CD14-positive monocyte (primary cell): ENCODE results near the gene EFCAB7. TPM values are rescaled to one million over a fixed set of nuclear protein-coding genes. Genes with fewer than 3 reads are reported as not detected.
"Not testable (repeated sequence)": the region's sequence is repeated elsewhere in the genome, so short reads cannot be mapped to it uniquely, and the experiment has no call there.

ENCODE experiments used
- DNase-seq, 3 donors: peaks; one replicate each; pipeline ENCODE4 v3.0.0-alpha.2; 2011 to 2022
- H2AFZ ChIP-seq: 2 replicates; pipeline ENCODE4 v1.6.0; 2012; ENCODE audit warnings: mild to moderate bottlenecking, low read depth, low read length, inconsistent platforms; ENCODE audit not compliant: insufficient read depth, poor library complexity, severe bottlenecking
- H3K27ac ChIP-seq, 2 donors: 1 replicate in 1 of 2; 2 replicates in 1 of 2; pipeline ENCODE4 v1.5.1; 2012 to 2013; ENCODE audit warnings: low read length in 2 of 2, control low read depth in 1 of 2, inconsistent platforms in 1 of 2, low read depth in 1 of 2, mild to moderate bottlenecking in 1 of 2
- H3K27me3 ChIP-seq, 2 donors: one replicate each; pipeline versions ENCODE4 v1.6.0 to v1.6.1; 2011 to 2013; ENCODE audit warnings: low read length in 2 of 2; ENCODE audit not compliant: control insufficient read depth in 2 of 2, insufficient read depth in 2 of 2
- H3K36me3 ChIP-seq, 2 donors: replicated peaks in 1 of 2; 1 replicate in 1 of 2; 2 replicates in 1 of 2; pipeline versions ENCODE4 v1.5.1 to v1.6.1; 2012 to 2013; ENCODE audit warnings: low read length in 2 of 2, control low read depth in 1 of 2, inconsistent platforms in 1 of 2, mild to moderate bottlenecking in 1 of 2; ENCODE audit not compliant: insufficient read depth in 2 of 2, control insufficient read depth in 1 of 2
- H3K4me1 ChIP-seq, 2 donors: 1 replicate in 1 of 2; 2 replicates in 1 of 2; pipeline versions ENCODE4 v1.5.1 to v1.6.1; 2012 to 2013; ENCODE audit warnings: low read length in 2 of 2, control low read depth in 1 of 2, inconsistent platforms in 1 of 2, mild to moderate bottlenecking in 1 of 2, moderate library complexity in 1 of 2; ENCODE audit not compliant: insufficient read depth in 2 of 2, control insufficient read depth in 1 of 2
- H3K4me2 ChIP-seq: replicated peaks from 2 replicates; pipeline ENCODE3; 2012; ENCODE audit warnings: low read length, moderate library complexity, mild to moderate bottlenecking; ENCODE audit not compliant: poor library complexity, severe bottlenecking; ENCODE audit errors: extremely low read depth
- H3K4me3 ChIP-seq, 3 experiments: fragments of 200-600 bp in 1 of 3; sonication (generic) in 1 of 3; replicated peaks in 1 of 3; 1 replicate in 2 of 3; 2 replicates in 1 of 3; pipeline ENCODE4 v1.5.1; 2011 to 2013; ENCODE audit warnings: low read length in 3 of 3, mild to moderate bottlenecking in 3 of 3, control low read depth in 2 of 3, low read depth in 2 of 3, inconsistent platforms in 1 of 3, moderate library complexity in 1 of 3
- H3K79me2 ChIP-seq: 2 replicates; pipeline ENCODE4 v1.6.0; 2012; ENCODE audit warnings: mild to moderate bottlenecking, control low read depth, inconsistent platforms, low read length, moderate library complexity; ENCODE audit not compliant: insufficient read depth
- H3K9ac ChIP-seq: 2 replicates; pipeline ENCODE4 v1.6.0; 2017; ENCODE audit warnings: low read length, mild to moderate bottlenecking; ENCODE audit not compliant: insufficient read depth, poor library complexity, severe bottlenecking
- H3K9me3 ChIP-seq, 2 donors: replicated peaks in 1 of 2; 1 replicate in 1 of 2; 2 replicates in 1 of 2; pipeline versions ENCODE4 v1.5.1 to v1.6.1; 2012 to 2013; ENCODE audit warnings: low read length in 2 of 2, control low read depth in 1 of 2; ENCODE audit not compliant: control insufficient read depth in 1 of 2, insufficient read depth in 1 of 2
- H4K20me1 ChIP-seq: 2 replicates; pipeline ENCODE4 v1.6.0; 2012; ENCODE audit warnings: mild to moderate bottlenecking, low read length, control low read depth, moderate library complexity; ENCODE audit not compliant: insufficient read depth
- H3K27ac Mint-ChIP-seq, 7 donors: one replicate each; pipeline ENCODE4 v1.8.0; 2020; ENCODE audit warnings: mild to moderate bottlenecking in 7 of 7, mixed read lengths in 7 of 7, moderate library complexity in 6 of 7, inconsistent platforms in 2 of 7
- H3K27me3 Mint-ChIP-seq, 3 donors: one replicate each; pipeline ENCODE4 v1.8.0; 2021 to 2022; ENCODE audit warnings: low read depth in 3 of 3, mild to moderate bottlenecking in 3 of 3, mixed read lengths in 3 of 3, moderate library complexity in 3 of 3, inconsistent platforms in 1 of 3
- H3K36me3 Mint-ChIP-seq, 2 donors: one replicate each; pipeline ENCODE4 v1.8.0; 2020; ENCODE audit warnings: mixed read lengths in 2 of 2, inconsistent platforms in 1 of 2, mild to moderate bottlenecking in 1 of 2
- H3K4me1 Mint-ChIP-seq: one replicate; pipeline ENCODE4 v1.8.0; 2020; ENCODE audit warnings: mild to moderate bottlenecking, mixed read lengths
- H3K4me3 Mint-ChIP-seq, 2 donors: one replicate each; pipeline ENCODE4 v1.8.0; 2020; ENCODE audit warnings: mild to moderate bottlenecking in 2 of 2, mixed read lengths in 2 of 2, moderate library complexity in 1 of 2
- H3K9me3 Mint-ChIP-seq, 7 donors: one replicate each; pipeline ENCODE4 v1.8.0; 2020 to 2022; ENCODE audit warnings: mixed read lengths in 7 of 7, mild to moderate bottlenecking in 6 of 7, moderate library complexity in 6 of 7, inconsistent platforms in 2 of 7
- CTCF ChIP-seq: fragments of 200-600 bp; IDR thresholded peaks from one replicate; pipeline ENCODE4 v1.8.0; 2022; ENCODE audit warnings: antibody characterized with exemption, mild to moderate bottlenecking
- WGBS: methylation state at CpG from one replicate; pipeline ENCODE4 v1.1.5; 2013; ENCODE audit warnings: missing lambda C conversion rate; ENCODE audit not compliant: insufficient coverage; 5-methylcytosine and 5-hydroxymethylcytosine counted together
- intact Hi-C, 2 donors: fragments of 100-400 bp; cut with micrococcal nuclease; formaldehyde crosslinking; loops; one replicate each; pipeline versions ENCODE4 v1.15.0 to v1.15.1; 2023
- polyA plus RNA-seq, 3 donors: library from polyadenylated mRNA; depleted of rRNA in 1 of 3; unstranded in 2 of 3; stranded (reverse) in 1 of 3; fragments of 300-500 nt in 2 of 3; fragments of >200 nt in 1 of 3; fragmentation: Illumina TruSeq in 2 of 3; gene quantifications; 1 replicate in 2 of 3; 2 replicates in 1 of 3; pipeline ENCODE4 v1.2.3, GENCODE V29; 2012 to 2021

The EFCAB7 gene
- polyA plus RNA-seq, 3 donors, result 0.37 to 2.2 (median 0.92) TPM

GRCh38 chr1:63569068-63569467 lies 45.7 kb downstream of the EFCAB7 start:
- Mint-ChIP-seq H3K9me3 (no peaks in the 10 kb centered on the region), H3K27me3 (peaks cover 0 to 1% (median 0%) of the 10 kb centered on the region in 3 donors), H3K36me3 (peaks cover 3 to 4% of the 10 kb centered on the region in 2 donors), H3K4me1 (no peaks in the 10 kb centered on the region), H3K27ac (no peak overlapping the region), H3K4me3 (no peak overlapping the region)
- Histone ChIP-seq H4K20me1 (no peaks in the 10 kb centered on the region), H3K4me3 (no peak overlapping the region), H3K4me1 (no peaks in the 10 kb centered on the region), H3K4me2 (no peak overlapping the region), H3K27ac (no peak overlapping the region), H3K9me3 (no peaks in the 10 kb centered on the region), H3K27me3 (no peaks in the 10 kb centered on the region), H3K9ac (no peak overlapping the region), H3K79me2 (no peaks in the 10 kb centered on the region), H3K36me3 (no peaks in the 10 kb centered on the region), H2AFZ (no peak overlapping the region)
- intact Hi-C loops, result no loop called here
- no peak for DNase-seq
- no peak for TF ChIP-seq CTCF
- 100% methylated on average over 2 of the region's 4 CpGs for WGBS

- H3K27me3 ChIP-seq, result no peaks in the 10 kb centered on the region
- Mint-ChIP-seq H3K4me1 (no peaks in the 10 kb centered on the region), H3K9me3 (no peaks in the 10 kb centered on the region), H3K27me3 (peaks cover 0 to 1% (median 0%) of the 10 kb centered on the region in 3 donors), H3K36me3 (peaks cover 1 to 4% of the 10 kb centered on the region in 2 donors), H3K4me3 (no peak overlapping the region), H3K27ac (no peak overlapping the region)
- H3K4me2 ChIP-seq, result no peak overlapping the region
- H3K4me3 ChIP-seq, result no peak overlapping the region
- no peak overlapping the region for H3K27ac ChIP-seq
- no CpG with 5 or more reads among the region's 3 CpGs for WGBS
- H3K4me1 ChIP-seq, result no peaks in the 10 kb centered on the region
- no peaks in the 10 kb centered on the region for H3K36me3 ChIP-seq
- intact Hi-C loops, result no loop called here
- no peaks in the 10 kb centered on the region for H3K9me3 ChIP-seq
- no peak for TF ChIP-seq CTCF
- no peak for DNase-seq
- H3K9ac ChIP-seq, result no peak overlapping the region
- no peaks in the 10 kb centered on the region for H3K79me2 ChIP-seq
- no peak overlapping the region for H2AFZ ChIP-seq
- no peaks in the 10 kb centered on the region for H4K20me1 ChIP-seq
Measured at GRCh38 chr1:63569640-63570316, 46.5 kb downstream of the EFCAB7 start.

GRCh38 chr1:63572686-63573085 lies 49.4 kb downstream of the EFCAB7 start:
- H3K4me2 ChIP-seq, DNase-seq, H3K4me3 Mint-ChIP-seq, H4K20me1 ChIP-seq, H3K4me1 ChIP-seq, H2AFZ ChIP-seq, H3K27me3 ChIP-seq, H3K27ac ChIP-seq, H3K79me2 ChIP-seq, intact Hi-C loops, H3K36me3 ChIP-seq, H3K4me1 Mint-ChIP-seq, H3K27me3 Mint-ChIP-seq, H3K4me3 ChIP-seq, H3K9me3 ChIP-seq, H3K9ac ChIP-seq, H3K9me3 Mint-ChIP-seq, H3K36me3 Mint-ChIP-seq, H3K27ac Mint-ChIP-seq: not testable (repeated sequence)
- WGBS, result 100% methylated on average over 3 of the region's 8 CpGs
